NCI-H510A treated with DMSO at 0.1 percent for 48 hours (cell line): ENCODE data around the gene KRTAP20-1.

Source experiments
- DNase-seq: peaks from one replicate; lab custom pipeline; 2025; lab: John Stamatoyannopoulos, UW

Gene KRTAP20-1

GRCh38 chr21:30616125-30616524, at the start of gene KRTAP20-1:
Gene KRTAP20-1, plus strand, starts transcription at chr21:30616425. Its CDS starts 30 bp downstream, at chr21:30616455.
- DNase-seq = no peak

- DNase-seq = no peak
Measured at GRCh38 chr21:30567617-30568016, 48.6 kb upstream of the KRTAP20-1 start.

GRCh38 chr21:30577766-30578165, 38.5 kb upstream of the KRTAP20-1 start:
- DNase-seq = no peak

GRCh38 chr21:30579346-30579745, 36.9 kb upstream of the KRTAP20-1 start:
- no peak for DNase-seq

GRCh38 chr21:30580132-30580531, 36.1 kb upstream of the KRTAP20-1 start:
- no peak for DNase-seq

GRCh38 chr21:30582870-30583269, 33.4 kb upstream of the KRTAP20-1 start:
- DNase-seq = no peak

- no peak for DNase-seq
Measured at GRCh38 chr21:30590297-30590696, 25.9 kb upstream of the KRTAP20-1 start, which contains the start of gene KRTAP22-2. Gene KRTAP22-2, minus strand, starts transcription at chr21:30590397.

DNA sequence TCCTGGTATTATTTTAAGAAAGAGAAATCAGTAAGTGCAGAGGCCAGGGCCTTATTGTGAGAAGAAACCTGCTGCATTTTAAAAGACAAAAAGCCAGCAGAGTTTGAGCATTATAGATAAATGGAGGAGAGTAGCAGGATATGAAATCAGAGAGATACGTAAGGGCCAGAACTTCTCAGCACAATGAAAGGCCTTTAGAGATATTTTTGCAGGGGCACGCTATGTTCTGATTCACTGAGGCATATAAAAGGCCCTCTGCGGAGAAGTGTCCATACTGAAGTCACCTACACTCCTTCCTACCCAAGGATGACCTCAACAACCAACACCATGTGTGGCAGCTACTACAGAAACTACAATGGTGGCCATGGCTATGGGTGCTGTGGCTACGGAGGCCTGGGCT, 24.1 kb upstream of the KRTAP20-1 start, which contains the start of gene KRTAP6-3:
TSS of gene KRTAP6-3 (plus strand) at position 301 of the 400 bp plus-strand sequence. CDS start at position 307, 6 bp downstream.
- DNase-seq = no peak

DNA sequence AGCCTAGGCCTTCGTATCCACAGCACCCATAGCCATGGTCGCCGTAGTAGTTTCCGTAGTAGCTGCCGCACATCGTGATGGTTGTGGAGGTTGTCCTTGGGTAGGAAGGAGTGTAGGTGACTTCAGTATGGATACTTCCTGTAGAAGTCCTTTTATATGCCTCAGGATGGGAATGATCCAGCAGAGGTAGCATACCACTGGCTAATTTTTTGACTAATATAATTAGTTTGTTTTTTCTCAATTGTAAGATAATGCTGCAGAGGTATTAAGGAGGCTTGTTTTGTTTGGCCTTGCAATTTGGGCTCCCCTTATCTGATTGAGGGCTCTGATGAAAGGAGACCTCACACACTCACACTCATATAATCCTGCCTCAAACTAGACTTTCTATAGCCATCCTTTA, 17.4 kb upstream of the KRTAP20-1 start, which contains the start of gene KRTAP6-2:
TSS of gene KRTAP6-2 (minus strand) at position 101 of the 400 bp plus-strand sequence. CDS start at position 73, 28 bp downstream.
- DNase-seq = no peak

DNA sequence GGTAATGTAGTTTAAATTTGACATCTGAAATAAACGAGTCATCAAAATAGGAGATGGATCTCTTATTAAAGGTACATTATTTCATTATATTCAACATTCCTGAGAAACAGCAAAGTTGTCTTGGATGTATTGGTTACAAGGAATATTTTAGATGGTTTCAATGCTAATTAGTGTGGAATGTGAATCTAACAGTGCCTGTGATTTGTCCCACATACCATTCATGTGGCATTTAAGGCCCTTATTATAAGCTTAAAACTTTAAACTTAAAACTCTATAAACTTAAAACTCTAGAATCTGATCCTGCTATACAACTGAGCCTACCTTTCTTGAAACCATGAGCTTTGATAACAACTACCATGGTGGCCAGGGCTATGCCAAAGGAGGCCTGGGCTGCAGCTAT, 15.4 kb upstream of the KRTAP20-1 start, which contains the start of gene KRTAP22-1:
TSS of gene KRTAP22-1 (plus strand) at position 301 of the 400 bp plus-strand sequence.
- DNase-seq = no peak

GRCh38 chr21:30605968-30606367, 10.3 kb upstream of the KRTAP20-1 start:
- DNase-seq = no peak

DNA sequence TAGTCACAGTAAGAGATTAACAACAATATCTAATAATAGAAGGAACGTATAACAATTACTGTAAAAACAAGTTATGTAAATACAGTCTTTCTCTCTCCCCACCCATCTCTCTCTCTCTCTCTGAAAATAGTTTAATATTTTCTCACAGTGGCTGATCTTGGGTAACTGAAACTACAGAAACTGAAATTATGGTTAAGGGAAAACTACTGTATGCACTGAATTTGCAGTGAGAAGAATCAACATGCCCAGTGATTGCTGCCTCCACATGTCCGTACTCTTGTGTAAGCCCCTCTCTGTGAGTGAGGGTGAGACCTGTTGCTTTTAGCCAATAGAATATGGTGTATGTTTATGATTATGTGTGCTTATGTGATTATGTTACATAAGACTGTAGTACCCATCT, 4.1 kb upstream of the KRTAP20-1 start:
- no peak for DNase-seq

- no peak for DNase-seq
Measured at GRCh38 chr21:30613836-30614235, 2.4 kb upstream of the KRTAP20-1 start, which contains the start of gene KRTAP6-1. Gene KRTAP6-1, minus strand, starts transcription at chr21:30613930. Its CDS starts 26 bp downstream, at chr21:30613904.

GRCh38 chr21:30615199-30615598, 1.0 kb upstream of the KRTAP20-1 start:
- DNase-seq = no peak

- no peak for DNase-seq
Measured at GRCh38 chr21:30620080-30620479, 3.9 kb downstream of the KRTAP20-1 start.

DNA sequence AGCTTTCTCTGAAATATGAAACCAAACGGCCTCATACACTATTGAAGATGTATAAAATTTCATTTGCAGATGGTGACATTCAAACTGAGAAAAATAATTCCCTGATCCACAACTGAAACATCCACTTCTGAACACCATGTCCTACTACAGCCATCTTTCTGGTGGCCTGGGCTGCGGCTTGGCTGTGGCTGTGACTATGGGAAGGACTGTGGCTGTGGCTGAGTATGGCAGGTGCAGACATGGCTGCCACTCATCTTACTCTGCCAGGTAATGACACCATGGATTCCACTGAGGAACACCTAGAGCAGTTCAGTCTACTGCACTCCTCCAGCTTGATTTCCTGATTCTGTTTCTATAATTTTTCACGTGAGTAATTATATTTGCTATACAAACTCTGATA, 4.3 kb downstream of the KRTAP20-1 start, which contains the start of gene KRTAP20-4:
TSS of gene KRTAP20-4 (plus strand) at position 106 of the 400 bp plus-strand sequence.
- DNase-seq = no peak

DNA sequence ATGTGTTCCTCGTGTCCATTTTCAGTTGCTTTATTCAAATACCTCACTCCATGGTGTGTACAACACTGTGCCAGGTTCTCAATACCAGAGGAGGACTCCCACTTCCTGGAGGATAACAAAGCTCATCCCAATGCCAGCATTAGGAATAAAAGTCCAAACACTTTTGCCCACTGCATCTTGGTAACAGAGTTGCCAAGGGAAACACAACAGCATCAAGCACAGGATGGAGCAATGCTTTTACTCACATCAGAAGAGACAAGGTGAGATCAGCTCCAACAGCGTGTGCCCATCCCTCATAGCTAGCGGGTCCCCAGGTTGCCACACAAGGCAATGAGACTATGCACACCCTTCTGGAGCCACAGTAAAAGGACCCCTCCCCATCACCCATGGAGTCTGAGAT, 7.1 kb downstream of the KRTAP20-1 start:
- no peak for DNase-seq

- no peak for DNase-seq
Measured at GRCh38 chr21:30625449-30626165, 9.4 kb downstream of the KRTAP20-1 start.

- no peak for DNase-seq
Measured at GRCh38 chr21:30628109-30628508, 11.9 kb downstream of the KRTAP20-1 start.

DNA sequence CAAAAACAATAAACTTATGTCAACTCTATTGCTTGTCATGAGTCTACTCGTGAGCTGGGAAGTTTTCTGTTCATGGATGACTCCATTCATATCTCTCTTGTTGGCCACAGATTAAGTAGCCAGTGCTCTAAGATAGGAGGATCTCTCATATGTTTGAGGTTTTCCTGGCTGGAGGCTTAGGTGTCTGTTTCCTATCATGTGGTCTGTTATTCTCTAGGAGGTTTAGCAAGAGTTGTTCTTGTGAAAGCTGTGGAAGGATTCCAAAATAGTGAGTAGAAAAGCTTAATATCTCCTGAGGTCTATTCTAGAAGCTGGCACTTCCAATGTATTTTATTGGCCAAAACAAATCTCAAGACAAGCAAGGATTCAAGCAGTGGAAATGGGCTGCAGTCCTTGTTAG, 13.0 kb downstream of the KRTAP20-1 start:
- DNase-seq = no peak

GRCh38 chr21:30634906-30635305, 18.7 kb downstream of the KRTAP20-1 start, which contains the start of gene KRTAP20-2:
Gene KRTAP20-2, plus strand, starts transcription at chr21:30635206. Its CDS starts 58 bp downstream, at chr21:30635264.
- no peak for DNase-seq

- no peak for DNase-seq
Measured at GRCh38 chr21:30638686-30639085, 22.5 kb downstream of the KRTAP20-1 start.

DNA sequence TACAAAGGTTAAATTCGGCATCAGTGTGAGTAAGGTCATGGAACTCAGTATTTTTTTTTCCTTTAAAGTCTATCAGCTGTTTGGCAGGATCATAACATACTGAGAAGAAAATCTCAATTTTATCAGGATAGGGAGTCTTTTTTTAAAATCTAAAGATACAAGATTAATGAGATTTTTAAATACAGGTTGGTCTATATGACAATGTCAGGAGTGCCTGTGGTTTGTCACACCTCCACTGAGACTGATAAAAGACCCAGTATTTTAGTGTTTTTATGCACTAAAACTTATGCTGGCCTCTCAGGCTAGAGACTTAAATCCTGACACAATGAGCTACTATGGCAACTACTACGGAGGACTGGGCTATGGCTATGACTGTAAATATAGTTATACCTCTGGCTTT, 26.3 kb downstream of the KRTAP20-1 start, which contains the start of gene KRTAP20-3:
TSS of gene KRTAP20-3 (plus strand) at position 301 of the 400 bp plus-strand sequence.
- no peak for DNase-seq
